GM13977 (cell line): ENCODE data around the gene IPO13.
A peak's percentile ranks its signal among the peaks of the same experiment; 100 is the strongest.

Source experiments
- DNase-seq: peaks from one replicate; pipeline ENCODE4 v3.0.0; 2012; ENCODE audit warnings: low spot score
- in situ Hi-C: fragments of 300-500 bp; cut with MboI; formaldehyde crosslinking; loops from one replicate; pipeline ENCODE4 v1.12.0; 2022; ENCODE audit warnings: low sequenced_read_pairs, low pct_unique_long_range_greater_than_20kb, mixed read lengths, inconsistent platforms; ENCODE audit not compliant: unreplicated experiment
- TF ChIP-seq, protein P1 (sequence below): IDR thresholded peaks from 2 replicates; pipeline ENCODE4 v1.5.1; 2012; ENCODE audit warnings: mild to moderate bottlenecking, control low read depth; ENCODE audit not compliant: insufficient read depth; ENCODE audit errors: extremely low read depth, missing control alignments

The IPO13 gene

GRCh38 chr1:43930168-43930948 is 16.4 kb upstream of the IPO13 start:
- TF ChIP-seq, protein P1, sequence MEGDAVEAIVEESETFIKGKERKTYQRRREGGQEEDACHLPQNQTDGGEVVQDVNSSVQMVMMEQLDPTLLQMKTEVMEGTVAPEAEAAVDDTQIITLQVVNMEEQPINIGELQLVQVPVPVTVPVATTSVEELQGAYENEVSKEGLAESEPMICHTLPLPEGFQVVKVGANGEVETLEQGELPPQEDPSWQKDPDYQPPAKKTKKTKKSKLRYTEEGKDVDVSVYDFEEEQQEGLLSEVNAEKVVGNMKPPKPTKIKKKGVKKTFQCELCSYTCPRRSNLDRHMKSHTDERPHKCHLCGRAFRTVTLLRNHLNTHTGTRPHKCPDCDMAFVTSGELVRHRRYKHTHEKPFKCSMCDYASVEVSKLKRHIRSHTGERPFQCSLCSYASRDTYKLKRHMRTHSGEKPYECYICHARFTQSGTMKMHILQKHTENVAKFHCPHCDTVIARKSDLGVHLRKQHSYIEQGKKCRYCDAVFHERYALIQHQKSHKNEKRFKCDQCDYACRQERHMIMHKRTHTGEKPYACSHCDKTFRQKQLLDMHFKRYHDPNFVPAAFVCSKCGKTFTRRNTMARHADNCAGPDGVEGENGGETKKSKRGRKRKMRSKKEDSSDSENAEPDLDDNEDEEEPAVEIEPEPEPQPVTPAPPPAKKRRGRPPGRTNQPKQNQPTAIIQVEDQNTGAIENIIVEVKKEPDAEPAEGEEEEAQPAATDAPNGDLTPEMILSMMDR = peak; percentile 55
- in situ Hi-C loops = loop anchor here (10.0 to 25.0 kb wide), 2 partner anchors 166 to 393 kb away; partner anchors contain the start of gene PTPRF
- DNase-seq = peak; percentile 60

DNA sequence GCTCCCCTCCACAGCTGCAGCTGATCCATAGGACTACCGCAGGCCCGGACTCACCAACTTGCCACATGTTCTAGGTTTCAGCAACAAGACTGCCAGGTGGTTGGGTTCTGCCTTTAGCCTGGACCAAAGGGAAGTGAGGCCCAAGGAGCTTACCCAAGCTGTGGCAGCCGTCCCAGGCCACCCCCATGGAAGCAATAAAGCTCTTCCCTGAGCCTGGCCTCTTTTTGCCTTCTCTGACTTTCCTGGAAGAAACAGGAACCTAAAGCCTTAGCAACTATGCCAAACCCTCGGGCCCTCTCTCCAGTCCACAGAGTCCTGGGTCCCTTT is 15.8 kb upstream of the IPO13 start:
- TF ChIP-seq, protein P1 = no peak
- in situ Hi-C loops = loop anchor here (10.0 to 25.0 kb wide), 2 partner anchors 166 to 394 kb away; partner anchors contain the start of gene PTPRF
- DNase-seq = no peak

GRCh38 chr1:43931711-43932660 is 14.8 kb upstream of the IPO13 start:
- TF ChIP-seq, protein P1 = no peak
- in situ Hi-C loops = loop anchor here (10.0 to 25.0 kb wide), 2 partner anchors 167 to 395 kb away; partner anchors contain the start of gene PTPRF
- DNase-seq = no peak

GRCh38 chr1:43932786-43933385 is 13.9 kb upstream of the IPO13 start:
- in situ Hi-C loops = loop anchor here (10.0 to 25.0 kb wide), 2 partner anchors 168 to 396 kb away; partner anchors contain the start of gene PTPRF
- TF ChIP-seq, protein P1 = no peak
- peak; percentile 49 for DNase-seq

DNA sequence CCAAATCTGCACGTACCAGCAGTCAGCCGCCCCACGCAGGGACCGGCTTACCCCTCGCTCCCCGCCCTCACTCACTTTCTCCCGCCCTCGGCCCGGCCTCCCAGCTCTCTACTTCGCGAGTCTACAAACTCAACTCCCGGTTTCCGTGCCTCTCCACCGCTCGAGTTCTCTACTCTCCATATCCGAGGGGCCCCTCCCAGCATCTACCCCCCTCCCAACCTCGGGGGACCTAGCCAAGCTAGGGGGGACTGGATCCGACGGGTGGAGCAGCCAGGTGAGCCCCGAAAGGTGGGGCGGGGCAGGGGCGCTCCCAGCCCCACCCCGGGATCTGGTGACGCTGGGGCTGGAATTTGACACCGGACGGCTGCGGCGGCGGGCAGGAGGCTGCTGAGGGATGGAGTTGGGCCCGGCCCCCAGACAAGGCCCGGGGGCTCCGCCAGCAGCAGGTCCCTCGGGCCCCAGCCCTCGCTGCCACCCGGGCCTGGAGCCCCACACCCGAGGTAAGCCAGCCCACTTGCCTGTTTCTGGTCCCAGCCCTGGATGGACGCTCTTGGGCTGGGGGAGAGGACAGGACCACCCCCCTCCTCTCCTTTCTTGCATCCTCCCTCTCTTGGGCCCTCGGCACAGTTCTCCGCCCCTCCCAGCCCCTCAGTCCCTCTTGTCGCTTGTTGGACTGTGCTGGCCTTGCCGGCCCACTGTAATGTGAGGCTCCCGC is 13.2 kb upstream of the IPO13 start, which contains the start of gene ARTN:
Gene ARTN (plus strand): TSS at position 416 of the 715 bp plus-strand sequence. CDS start 1,856 bp downstream, outside the sequence.
- TF ChIP-seq, protein P1 = no peak

More for the DNA sequence above, 13.2 kb upstream of the IPO13 start, which contains the start of gene ARTN:
- in situ Hi-C loops = loop anchor here (10.0 to 25.0 kb wide), 2 partner anchors 169 to 396 kb away; partner anchors contain the start of gene PTPRF
- DNase-seq = peak; percentile 38
